Activated CD8-positive, alpha-beta T cell treated with anti-CD3 and anti-CD28 coated beads, Interleukin-2, amount 10 ng/mL, durations not matched to agents 7 days and 5 days (primary cell): ENCODE results near the gene EPS8L1. TPM values are rescaled to one million over a fixed set of nuclear protein-coding genes. Genes with fewer than 3 reads are reported as not detected.

ENCODE experiments used
- ATAC-seq: fragments of 150-1000 bp; cut with Tn5 transposase; one replicate; pipeline ENCODE4 v1.10.0; 2021; ENCODE audit warnings: moderate library complexity
- CTCF ChIA-PET: fragments of 350-600 bp; sonication (Branson Sonifier 250); formaldehyde crosslinking; loops from one replicate; lab custom pipeline; 2021; ENCODE audit warnings: antibody characterized with exemption; lab: Charles Lee
- POLR2A ChIA-PET: fragments of 350-600 bp; sonication (Branson Sonifier 250); formaldehyde crosslinking; loops from one replicate; lab custom pipeline; 2021; ENCODE audit warnings: antibody characterized with exemption; lab: Charles Lee
- DNase-seq: peaks from one replicate; pipeline ENCODE4 v3.0.0-alpha.2; 2020
- H3K27ac Mint-ChIP-seq: one replicate; pipeline ENCODE4 v1.8.0; 2021; ENCODE audit warnings: mild to moderate bottlenecking, mixed read lengths
- H3K27me3 Mint-ChIP-seq: one replicate; pipeline ENCODE4 v1.8.0; 2021; ENCODE audit warnings: low read depth, mixed read lengths
- H3K36me3 Mint-ChIP-seq: one replicate; pipeline ENCODE4 v1.8.0; 2021; ENCODE audit warnings: low read depth, mixed read lengths
- H3K4me1 Mint-ChIP-seq: one replicate; pipeline ENCODE4 v1.8.0; 2021; ENCODE audit warnings: low read depth, mixed read lengths
- H3K4me3 Mint-ChIP-seq: one replicate; pipeline ENCODE4 v1.8.0; 2021; ENCODE audit warnings: mild to moderate bottlenecking, mixed read lengths
- H3K9me3 Mint-ChIP-seq: one replicate; pipeline ENCODE4 v1.8.0; 2022; ENCODE audit warnings: mixed read lengths; ENCODE audit not compliant: insufficient read depth
- total RNA-seq, 2 experiments: library from RNA; stranded (reverse); gene quantifications; one replicate each; pipeline ENCODE4 v1.2.3, GENCODE V29; 2021

Gene EPS8L1
- total RNA-seq, 2 experiments from 2014 or later = 4.9 to 8.6 TPM

DNA sequence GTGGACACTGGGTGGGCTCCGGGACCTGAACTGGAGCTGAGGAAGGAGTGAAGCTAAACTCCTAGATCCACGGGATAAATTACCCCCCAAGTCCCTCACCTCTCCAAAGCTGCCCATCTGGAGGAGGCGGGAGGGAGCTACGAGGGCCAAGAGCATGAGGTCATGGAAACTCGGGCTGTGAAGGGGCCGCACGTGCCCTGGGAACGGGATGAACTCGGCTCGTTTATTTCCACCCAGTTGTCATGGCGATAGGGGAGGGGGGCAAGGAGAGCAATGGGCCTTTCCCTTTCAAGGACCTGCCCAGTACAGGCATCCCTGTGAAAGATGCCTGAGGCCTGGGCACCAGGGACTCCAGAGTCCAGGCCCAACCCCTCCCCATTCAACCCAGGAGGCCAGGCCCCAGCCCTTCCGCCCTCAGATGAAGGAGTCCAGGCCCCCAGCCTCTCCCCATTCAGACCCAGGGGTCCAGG is 37.9 kb downstream of the EPS8L1 start:
- ChIA-PET CTCF (no interaction called here), POLR2A (no interaction called here)
- H3K9me3 Mint-ChIP-seq = no peaks in the 10 kb centered on the region
- ATAC-seq (no peak), DNase-seq (no peak)
- no peak overlapping the region for H3K4me3 Mint-ChIP-seq
- no peaks in the 10 kb centered on the region for H3K27me3 Mint-ChIP-seq
- H3K36me3 Mint-ChIP-seq = peaks cover 33% of the 10 kb centered on the region
- no peak overlapping the region for H3K27ac Mint-ChIP-seq
- H3K4me1 Mint-ChIP-seq = peaks cover 26% of the 10 kb centered on the region

DNA sequence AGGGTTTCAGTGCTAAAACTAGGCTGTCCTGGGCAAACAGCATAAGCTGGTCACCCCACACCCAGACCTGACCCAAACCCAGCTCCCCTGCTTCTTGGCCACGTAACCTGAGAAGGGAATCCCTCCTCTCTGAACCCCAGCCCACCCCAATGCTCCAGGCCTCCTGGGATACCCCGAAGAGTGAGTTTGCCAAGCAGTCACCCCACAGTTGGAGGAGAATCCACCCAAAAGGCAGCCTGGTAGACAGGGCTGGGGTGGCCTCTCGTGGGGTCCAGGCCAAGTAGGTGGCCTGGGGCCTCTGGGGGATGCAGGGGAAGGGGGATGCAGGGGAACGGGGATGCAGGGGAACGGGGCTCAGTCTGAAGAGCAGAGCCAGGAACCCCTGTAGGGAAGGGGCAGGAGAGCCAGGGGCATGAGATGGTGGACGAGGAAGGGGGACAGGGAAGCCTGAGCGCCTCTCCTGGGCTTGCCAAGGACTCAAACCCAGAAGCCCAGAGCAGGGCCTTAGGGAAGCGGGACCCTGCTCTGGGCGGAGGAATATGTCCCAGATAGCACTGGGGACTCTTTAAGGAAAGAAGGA is 39.0 kb downstream of the EPS8L1 start:
- CTCF ChIA-PET = no interaction called here
- peak overlapping the region; percentile 34 for H3K27ac Mint-ChIP-seq

DNA sequence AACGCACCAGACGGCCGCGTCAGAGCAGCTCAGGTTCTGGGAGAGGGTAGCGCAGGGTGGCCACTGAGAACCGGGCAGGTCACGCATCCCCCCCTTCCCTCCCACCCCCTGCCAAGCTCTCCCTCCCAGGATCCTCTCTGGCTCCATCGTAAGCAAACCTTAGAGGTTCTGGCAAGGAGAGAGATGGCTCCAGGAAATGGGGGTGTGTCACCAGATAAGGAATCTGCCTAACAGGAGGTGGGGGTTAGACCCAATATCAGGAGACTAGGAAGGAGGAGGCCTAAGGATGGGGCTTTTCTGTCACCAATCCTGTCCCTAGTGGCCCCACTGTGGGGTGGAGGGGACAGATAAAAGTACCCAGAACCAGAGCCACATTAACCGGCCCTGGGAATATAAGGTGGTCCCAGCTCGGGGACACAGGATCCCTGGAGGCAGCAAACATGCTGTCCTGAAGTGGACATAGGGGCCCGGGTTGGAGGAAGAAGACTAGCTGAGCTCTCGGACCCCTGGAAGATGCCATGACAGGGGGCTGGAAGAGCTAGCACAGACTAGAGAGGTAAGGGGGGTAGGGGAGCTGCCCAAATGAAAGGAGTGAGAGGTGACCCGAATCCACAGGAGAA is 39.9 kb downstream of the EPS8L1 start:
- peak overlapping the region; percentile 91 for H3K27ac Mint-ChIP-seq
- H3K27me3 Mint-ChIP-seq = peaks cover 5% of the 10 kb centered on the region
- H3K4me1 Mint-ChIP-seq = peaks cover 39% of the 10 kb centered on the region
- H3K4me3 Mint-ChIP-seq = peak overlapping the region; percentile 89
- CTCF ChIA-PET = interaction anchor here (0.9 kb wide), 1 partner anchor 27 kb away, joined by 4 read pairs; no protein-coding TSS in a partner anchor
- no peak for ATAC-seq
- DNase-seq = no peak
- POLR2A ChIA-PET = no interaction called here
- peaks cover 24% of the 10 kb centered on the region for H3K36me3 Mint-ChIP-seq
- H3K9me3 Mint-ChIP-seq = no peaks in the 10 kb centered on the region

More for the DNA sequence above, 39.0 kb downstream of the EPS8L1 start:
- Mint-ChIP-seq H3K9me3 (no peaks in the 10 kb centered on the region), H3K4me1 (peaks cover 35% of the 10 kb centered on the region), H3K36me3 (peaks cover 27% of the 10 kb centered on the region), H3K27me3 (peaks cover 1% of the 10 kb centered on the region), H3K4me3 (peak overlapping the region; percentile 89)
- no peak for DNase-seq
- POLR2A ChIA-PET = no interaction called here
- no peak for ATAC-seq

DNA sequence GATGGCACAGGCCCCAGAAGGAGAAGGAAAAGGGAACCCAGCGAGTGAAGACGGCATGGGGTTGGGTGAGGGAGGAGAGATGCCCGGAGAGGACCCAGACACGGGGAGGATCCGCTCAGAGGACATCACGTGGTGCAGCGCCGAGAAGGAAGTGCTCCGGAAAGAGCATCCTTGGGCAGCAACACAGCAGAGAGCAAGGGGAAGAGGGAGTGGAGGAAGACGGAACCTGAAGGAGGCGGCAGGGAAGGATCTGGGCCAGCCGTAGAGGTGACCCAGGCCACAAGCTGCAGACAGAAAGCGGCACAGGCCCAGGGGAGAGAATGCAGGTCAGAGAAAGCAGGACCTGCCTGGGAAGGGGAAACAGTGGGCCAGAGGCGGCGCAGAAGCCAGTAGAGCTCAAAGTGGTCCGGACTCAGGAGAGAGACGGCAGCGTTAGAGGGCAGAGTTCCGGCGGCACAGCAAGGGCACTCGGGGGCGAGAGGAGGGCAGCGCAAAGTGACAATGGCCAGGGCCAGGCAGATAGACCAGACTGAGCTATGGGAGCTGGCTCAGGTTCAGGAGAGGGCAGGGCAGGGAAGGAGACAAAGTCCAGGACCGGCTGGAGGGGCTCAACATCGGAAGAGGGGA is 40.7 kb downstream of the EPS8L1 start:
- Mint-ChIP-seq H3K4me1 (peaks cover 39% of the 10 kb centered on the region), H3K27me3 (peaks cover 7% of the 10 kb centered on the region), H3K9me3 (no peaks in the 10 kb centered on the region), H3K36me3 (peaks cover 18% of the 10 kb centered on the region), H3K27ac (peak overlapping the region; percentile 91), H3K4me3 (peak overlapping the region; percentile 89)
- ChIA-PET CTCF (interaction anchor here (0.8 to 0.9 kb wide), 2 partner anchors 25 to 44 kb away, joined by 3 read pairs; no protein-coding TSS in a partner anchor), POLR2A (interaction anchor here (0.6 to 1.4 kb wide), 4 partner anchors 10 to 143 kb away, joined by 3 to 5 read pairs (median 3); partner anchors contain the start of gene PPP6R1)
- peak; percentile 59 for ATAC-seq
- DNase-seq = peak; percentile 70

DNA sequence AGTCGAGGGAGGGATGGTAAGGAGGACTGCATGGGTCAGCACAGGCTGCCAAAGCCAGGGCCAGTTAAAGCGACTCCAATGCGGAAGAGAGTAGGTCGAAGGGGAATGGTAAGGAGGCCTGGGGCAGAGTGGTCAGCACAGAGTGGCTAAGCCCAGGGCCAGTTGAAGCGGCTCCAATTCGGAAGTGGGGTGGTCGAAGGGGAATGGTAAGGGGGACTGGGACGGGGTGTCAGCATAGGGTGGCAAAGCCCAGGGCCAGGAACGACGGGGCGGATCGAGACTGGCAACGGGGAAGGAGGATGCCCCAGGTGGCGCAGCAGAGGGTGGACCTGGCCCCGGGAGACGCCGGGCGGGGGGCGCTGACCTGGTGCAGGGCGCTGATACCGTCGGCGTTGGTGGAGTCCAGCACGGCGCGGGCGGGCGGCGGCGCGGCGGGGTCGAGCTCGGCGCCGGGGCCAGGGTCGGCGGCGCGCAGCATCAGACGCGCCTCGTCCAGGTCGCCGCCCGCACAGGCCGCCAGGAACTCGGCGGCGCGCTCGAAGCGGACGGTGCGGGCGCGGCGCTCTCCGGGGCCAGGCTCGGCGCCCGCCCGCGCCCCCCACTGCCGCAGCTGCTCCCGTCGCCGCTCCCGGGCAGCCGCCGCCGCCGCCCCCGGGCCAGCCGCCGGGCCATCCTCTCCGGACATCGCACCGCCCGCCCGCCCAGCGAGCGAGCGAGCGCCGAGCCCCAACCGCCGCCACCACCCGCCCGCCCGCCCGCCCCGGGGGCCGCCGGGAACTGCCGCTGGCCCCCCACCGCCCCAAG is 41.4 kb downstream of the EPS8L1 start, which contains the start of gene PPP1R12C:
Gene PPP1R12C (minus strand): TSS at position 779 of the 804 bp plus-strand sequence. CDS start 94 bp downstream, at position 685.
- DNase-seq = peak; percentile 28
- H3K4me3 Mint-ChIP-seq = peak within 1 kb of the TSS; percentile 97
- H3K27ac Mint-ChIP-seq = peak within 1 kb of the TSS; percentile 91
- POLR2A ChIA-PET = interaction anchor here (0.6 to 1.7 kb wide), 6 partner anchors 10 to 537 kb away, joined by 3 to 6 read pairs (median 4); partner anchors contain the start of genes PPP6R1 and RDH13
- peaks cover 7% of the 10 kb centered on the region for H3K27me3 Mint-ChIP-seq
- no peaks in the 10 kb centered on the region for H3K9me3 Mint-ChIP-seq
- ATAC-seq = peak; percentile 24
- H3K4me1 Mint-ChIP-seq = peaks cover 39% of the 10 kb centered on the region
- peaks cover 16% of the 10 kb centered on the region for H3K36me3 Mint-ChIP-seq
- CTCF ChIA-PET = interaction anchor here (0.6 to 1.1 kb wide), 4 partner anchors 24 to 43 kb away, joined by 3 read pairs; no protein-coding TSS in a partner anchor

DNA sequence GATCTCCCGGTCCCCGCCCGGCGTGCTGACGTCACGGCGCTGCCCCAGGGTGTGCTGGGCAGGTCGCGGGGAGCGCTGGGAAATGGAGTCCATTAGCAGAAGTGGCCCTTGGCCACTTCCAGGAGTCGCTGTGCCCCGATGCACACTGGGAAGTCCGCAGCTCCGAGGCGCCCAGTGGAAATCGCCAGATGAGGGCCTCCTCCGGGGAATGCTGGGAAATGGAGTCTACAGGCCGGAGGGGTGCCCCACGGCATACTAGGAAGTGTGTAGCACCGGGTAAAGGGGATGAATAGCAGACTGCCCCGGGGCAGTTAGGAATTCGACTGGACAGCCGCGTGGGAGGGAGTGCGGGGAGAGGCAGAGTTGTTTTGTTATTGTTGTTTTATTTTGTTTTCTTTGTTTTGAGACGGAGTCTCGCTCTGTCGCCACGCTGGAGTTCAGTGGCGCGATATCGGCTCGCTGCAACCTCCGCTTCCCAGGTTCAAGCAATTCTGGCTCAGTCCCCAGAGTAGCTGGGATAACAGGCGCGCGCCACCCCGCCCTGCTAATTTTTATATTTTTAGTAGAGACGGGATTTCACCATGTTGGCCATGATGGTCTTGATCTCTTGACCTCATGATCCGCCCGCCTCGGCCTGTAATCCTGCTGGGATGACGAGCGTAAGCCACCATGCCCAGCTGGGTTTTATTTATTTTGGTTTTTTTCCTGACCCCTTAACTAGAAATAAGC is 42.2 kb downstream of the EPS8L1 start:
- H3K9me3 Mint-ChIP-seq = no peaks in the 10 kb centered on the region
- ChIA-PET POLR2A (interaction anchor here (0.8 to 1.7 kb wide), 4 partner anchors 37 to 536 kb away, joined by 4 to 6 read pairs (median 4); partner anchors contain the start of genes PPP6R1 and RDH13), CTCF (interaction anchor here (0.6 to 1.1 kb wide), 5 partner anchors 24 to 515 kb away, joined by 3 to 6 read pairs (median 3); no protein-coding TSS in a partner anchor)
- H3K27ac Mint-ChIP-seq = peak overlapping the region; percentile 91
- H3K36me3 Mint-ChIP-seq = peaks cover 16% of the 10 kb centered on the region
- peak; percentile 91 for ATAC-seq
- H3K4me3 Mint-ChIP-seq = peak overlapping the region; percentile 97
- peaks cover 39% of the 10 kb centered on the region for H3K4me1 Mint-ChIP-seq
- peak; percentile 98 for DNase-seq
- H3K27me3 Mint-ChIP-seq = peaks cover 9% of the 10 kb centered on the region

DNA sequence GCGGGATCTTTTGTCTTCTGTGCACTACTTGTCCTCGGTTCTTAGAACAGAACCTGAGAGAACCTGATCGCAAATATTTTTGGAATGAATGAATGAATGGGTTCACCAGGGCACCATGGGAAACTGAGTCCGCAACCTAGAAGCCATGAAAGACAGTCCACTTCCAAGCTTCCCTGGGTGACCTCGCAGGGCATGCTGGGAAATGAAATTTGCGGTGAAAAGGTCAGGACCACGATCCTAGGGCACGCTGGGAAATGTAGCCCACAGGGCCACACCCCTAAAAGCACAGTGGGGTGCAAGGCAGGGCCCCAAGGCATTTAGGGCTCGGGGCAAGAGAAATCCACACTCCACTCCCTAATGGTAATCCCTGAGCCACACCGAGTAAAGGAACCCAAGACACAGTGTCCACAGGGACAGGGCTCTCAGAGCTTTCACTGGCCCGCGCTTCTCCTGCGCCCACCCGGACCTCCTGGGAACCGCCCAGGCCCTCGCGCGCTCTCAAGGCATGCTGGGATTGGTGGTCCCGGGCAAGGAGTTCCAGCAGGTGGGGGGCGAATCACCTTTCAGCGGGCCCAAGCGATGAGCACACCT is 42.8 kb downstream of the EPS8L1 start:
- POLR2A ChIA-PET = interaction anchor here (0.8 to 1.7 kb wide), 2 partner anchors 38 to 56 kb away, joined by 4 to 6 read pairs; partner anchors contain the start of gene RDH13
- H3K4me3 Mint-ChIP-seq = peak overlapping the region; percentile 97
- ATAC-seq (no peak), DNase-seq (peak; percentile 49)
- peaks cover 16% of the 10 kb centered on the region for H3K27me3 Mint-ChIP-seq
- peak overlapping the region; percentile 91 for H3K27ac Mint-ChIP-seq
- H3K9me3 Mint-ChIP-seq = no peaks in the 10 kb centered on the region
- CTCF ChIA-PET = interaction anchor here (0.9 to 1.1 kb wide), 4 partner anchors 23 to 515 kb away, joined by 3 to 6 read pairs (median 3); no protein-coding TSS in a partner anchor
- peaks cover 16% of the 10 kb centered on the region for H3K36me3 Mint-ChIP-seq
- H3K4me1 Mint-ChIP-seq = peaks cover 39% of the 10 kb centered on the region

DNA sequence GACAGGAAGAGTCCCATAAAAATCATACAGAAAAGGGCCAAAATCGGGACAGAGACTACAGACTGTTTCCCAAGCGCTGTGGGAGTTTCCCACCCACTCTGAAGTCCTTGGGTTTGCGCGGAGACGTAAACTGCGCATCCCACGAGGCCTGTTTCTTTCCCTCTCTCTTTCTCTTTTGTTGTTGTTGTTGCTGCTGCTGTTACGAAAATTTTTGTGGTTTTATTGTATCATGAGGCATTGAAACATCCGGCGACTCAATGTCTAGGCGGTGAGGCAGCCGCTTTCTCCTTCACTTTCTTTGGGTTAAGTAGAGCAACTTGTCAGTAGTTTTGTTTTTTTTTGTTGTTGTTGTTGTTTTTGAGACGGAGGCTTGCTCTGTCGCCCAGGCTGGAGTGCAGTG is 43.4 kb downstream of the EPS8L1 start:
- CTCF ChIA-PET = interaction anchor here (0.9 kb wide), 1 partner anchor 514 kb away, joined by 3 read pairs; no protein-coding TSS in a partner anchor
- Mint-ChIP-seq H3K27ac (peak overlapping the region; percentile 5), H3K4me3 (peak overlapping the region; percentile 97)

DNA sequence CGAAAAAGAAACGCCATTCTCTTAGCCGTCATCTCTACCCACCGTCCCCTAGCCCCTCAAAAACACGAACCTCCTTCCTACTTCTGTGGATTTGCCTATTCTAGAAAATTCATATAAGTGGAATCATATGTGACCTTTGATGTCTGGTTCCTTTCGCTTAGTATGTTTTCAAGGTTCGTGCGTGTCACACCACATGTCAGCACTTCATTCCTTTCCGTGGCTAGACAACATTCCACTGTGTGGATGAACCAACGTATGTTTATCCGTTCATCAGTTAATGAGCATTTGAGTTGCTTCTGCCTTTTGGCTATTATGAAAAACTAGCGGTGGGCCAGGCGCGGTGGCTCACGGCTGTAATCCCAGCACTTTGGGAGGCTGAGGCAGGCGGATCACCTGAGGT is 55.8 kb downstream of the EPS8L1 start:
- no peak overlapping the region for H3K27ac Mint-ChIP-seq
- H3K4me1 Mint-ChIP-seq = no peaks in the 10 kb centered on the region
- peaks cover 18% of the 10 kb centered on the region for H3K27me3 Mint-ChIP-seq
- no peak for DNase-seq
- POLR2A ChIA-PET = no interaction called here
- H3K9me3 Mint-ChIP-seq = no peaks in the 10 kb centered on the region
- CTCF ChIA-PET = interaction anchor here (1.7 kb wide), 1 partner anchor 250 kb away, joined by 8 read pairs; no protein-coding TSS in a partner anchor
- H3K4me3 Mint-ChIP-seq = no peak overlapping the region
- H3K36me3 Mint-ChIP-seq = no peaks in the 10 kb centered on the region
- no peak for ATAC-seq

More for the DNA sequence above, 43.4 kb downstream of the EPS8L1 start:
- H3K4me1 Mint-ChIP-seq = peaks cover 39% of the 10 kb centered on the region
- H3K27me3 Mint-ChIP-seq = peaks cover 22% of the 10 kb centered on the region
- POLR2A ChIA-PET = interaction anchor here (1.7 kb wide), 1 partner anchor 56 kb away, joined by 6 read pairs; the partner anchor contains the start of gene RDH13
- DNase-seq (peak; percentile 34), ATAC-seq (no peak)
- H3K36me3 Mint-ChIP-seq = peaks cover 16% of the 10 kb centered on the region
- H3K9me3 Mint-ChIP-seq = no peaks in the 10 kb centered on the region
